CD8-positive, alpha-beta memory T cell (primary cell): ENCODE results near the gene DHX57. TPM values are rescaled to one million over a fixed set of nuclear protein-coding genes. Genes with fewer than 3 reads are reported as not detected.

Experiments
- CTCF ChIA-PET: fragments of 350-600 bp; sonication (Branson Sonifier 250); formaldehyde crosslinking; loops from one replicate; lab custom pipeline; 2021; ENCODE audit warnings: antibody characterized with exemption; lab: Charles Lee
- POLR2A ChIA-PET: fragments of 350-600 bp; sonication (Branson Sonifier 250); formaldehyde crosslinking; loops from one replicate; lab custom pipeline; 2021; ENCODE audit warnings: antibody characterized with exemption; lab: Charles Lee
- DNase-seq, 5 donors: peaks; one replicate each; pipeline versions ENCODE4 v3.0.0 to v3.0.0-alpha.2; 2020 to 2022; ENCODE audit warnings: mixed read lengths in 1 of 5
- H3K27ac ChIP-seq: one replicate; pipeline ENCODE4 v1.7.0; 2013; ENCODE audit warnings: low read depth, mild to moderate bottlenecking, low read length, moderate library complexity
- H3K27me3 ChIP-seq: 2 replicates; pipeline ENCODE4 v1.7.0; 2013; ENCODE audit warnings: low read length, mild to moderate bottlenecking; ENCODE audit not compliant: insufficient read depth, poor library complexity, severe bottlenecking
- H3K36me3 ChIP-seq: 2 replicates; pipeline ENCODE4 v1.7.0; 2013; ENCODE audit warnings: mild to moderate bottlenecking, low read length, moderate library complexity; ENCODE audit not compliant: insufficient read depth
- H3K4me1 ChIP-seq: 2 replicates; pipeline ENCODE4 v1.7.0; 2013; ENCODE audit warnings: mild to moderate bottlenecking, low read length, moderate library complexity; ENCODE audit not compliant: insufficient read depth
- H3K4me3 ChIP-seq: 2 replicates; pipeline ENCODE4 v1.7.0; 2013; ENCODE audit warnings: mild to moderate bottlenecking, low read length
- H3K9me3 ChIP-seq: 2 replicates; pipeline ENCODE4 v1.7.0; 2013; ENCODE audit warnings: mild to moderate bottlenecking, low read length
- H3K27ac Mint-ChIP-seq, 8 donors: one replicate each; pipeline ENCODE4 v1.8.0; 2020 to 2021; ENCODE audit warnings: mixed read lengths in 8 of 8, mild to moderate bottlenecking in 6 of 8, inconsistent platforms in 3 of 8, moderate library complexity in 3 of 8
- H3K27me3 Mint-ChIP-seq, 2 donors: one replicate each; pipeline ENCODE4 v1.8.0; 2020 to 2021; ENCODE audit warnings: mixed read lengths in 2 of 2, mild to moderate bottlenecking in 1 of 2, moderate library complexity in 1 of 2
- H3K36me3 Mint-ChIP-seq, 3 donors: one replicate each; pipeline ENCODE4 v1.8.0; 2020 to 2021; ENCODE audit warnings: mixed read lengths in 3 of 3, inconsistent platforms in 1 of 3, mild to moderate bottlenecking in 1 of 3
- H3K4me1 Mint-ChIP-seq, 3 donors: one replicate each; pipeline ENCODE4 v1.8.0; 2020 to 2021; ENCODE audit warnings: mixed read lengths in 3 of 3, inconsistent platforms in 1 of 3, mild to moderate bottlenecking in 1 of 3
- H3K4me3 Mint-ChIP-seq, 7 donors: one replicate each; pipeline ENCODE4 v1.8.0; 2020 to 2021; ENCODE audit warnings: mixed read lengths in 7 of 7, mild to moderate bottlenecking in 6 of 7, moderate library complexity in 4 of 7, inconsistent platforms in 2 of 7
- H3K9me3 Mint-ChIP-seq, 5 donors: one replicate each; pipeline ENCODE4 v1.8.0; 2020 to 2022; ENCODE audit warnings: mixed read lengths in 5 of 5, mild to moderate bottlenecking in 3 of 5, moderate library complexity in 2 of 5, inconsistent platforms in 1 of 5
- polyA plus RNA-seq: library from polyadenylated mRNA; unstranded; fragments of 300-500 nt; fragmentation: Illumina TruSeq; gene quantifications from one replicate; pipeline ENCODE4 v1.2.3, GENCODE V29; 2021
- total RNA-seq, 2 experiments: library from RNA; stranded (reverse); gene quantifications; one replicate each; pipeline ENCODE4 v1.2.3, GENCODE V29; 2021

Gene DHX57
- total and polyA plus RNA-seq, 3 experiments from 2014 or later = 7.1 to 21.3 (median 20.1) TPM

GRCh38 chr2:38863061-38863695 lies 12.6 kb downstream of the DHX57 start:
- CTCF ChIA-PET = no interaction called here
- POLR2A ChIA-PET = no interaction called here
- H3K27me3 Mint-ChIP-seq = no peaks in the 10 kb centered on the region
- peak overlapping the region in 5 of 8 donors; percentile 46 to 79 (median 57) for H3K27ac Mint-ChIP-seq
- H3K4me1 ChIP-seq = no peaks in the 10 kb centered on the region
- no peak overlapping the region for H3K27ac ChIP-seq
- H3K9me3 Mint-ChIP-seq = no peaks in the 10 kb centered on the region
- H3K36me3 Mint-ChIP-seq = peaks cover 9 to 69% (median 36%) of the 10 kb centered on the region in 3 donors
- DNase-seq = no peak
- no peak overlapping the region for H3K4me3 ChIP-seq
- H3K4me1 Mint-ChIP-seq = peaks cover 2 to 16% (median 8%) of the 10 kb centered on the region in 3 donors
- H3K27me3 ChIP-seq = no peaks in the 10 kb centered on the region
- H3K4me3 Mint-ChIP-seq = peak overlapping the region in 1 of 7 donors; percentile 6
- H3K9me3 ChIP-seq = no peaks in the 10 kb centered on the region
- H3K36me3 ChIP-seq = peaks cover 25% of the 10 kb centered on the region

DNA sequence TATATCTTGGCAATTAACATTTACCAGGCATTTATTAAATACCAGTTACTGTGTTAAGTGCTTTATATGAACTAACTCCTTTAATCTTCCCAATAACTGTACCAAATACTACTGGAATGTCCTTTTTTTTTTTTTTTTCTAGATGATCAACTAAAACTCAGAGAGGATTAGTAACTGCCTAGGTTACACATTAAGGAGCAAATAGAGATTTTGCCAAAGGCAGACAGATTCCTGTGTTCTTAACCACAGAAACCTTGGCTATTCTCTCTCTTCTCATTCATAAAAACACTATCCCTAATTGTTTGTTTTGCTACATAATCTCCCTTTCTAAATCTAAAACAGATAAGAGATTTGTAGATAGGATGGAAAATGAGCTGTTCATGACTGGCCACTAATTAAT lies 13.3 kb downstream of the DHX57 start:
- no peak overlapping the region for H3K27ac ChIP-seq
- H3K4me3 ChIP-seq = no peak overlapping the region
- peaks cover 11 to 70% (median 31%) of the 10 kb centered on the region in 3 donors for H3K36me3 Mint-ChIP-seq
- H3K4me1 Mint-ChIP-seq = peaks cover 2 to 16% (median 8%) of the 10 kb centered on the region in 3 donors
- H3K4me1 ChIP-seq = no peaks in the 10 kb centered on the region
- CTCF ChIA-PET = no interaction called here
- H3K36me3 ChIP-seq = peaks cover 25% of the 10 kb centered on the region
- POLR2A ChIA-PET = no interaction called here
- H3K4me3 Mint-ChIP-seq = no peak overlapping the region
- H3K9me3 Mint-ChIP-seq = no peaks in the 10 kb centered on the region
- H3K9me3 ChIP-seq = no peaks in the 10 kb centered on the region
- H3K27me3 Mint-ChIP-seq = no peaks in the 10 kb centered on the region
- no peaks in the 10 kb centered on the region for H3K27me3 ChIP-seq
- H3K27ac Mint-ChIP-seq = peak overlapping the region in 2 of 8 donors; percentile 46 to 67
- no peak for DNase-seq

- no peak for DNase-seq
- no peaks in the 10 kb centered on the region for H3K4me1 Mint-ChIP-seq
- H3K9me3 Mint-ChIP-seq = no peaks in the 10 kb centered on the region
- CTCF ChIA-PET = no interaction called here
- peaks cover 23% of the 10 kb centered on the region for H3K36me3 ChIP-seq
- no peak overlapping the region for H3K4me3 Mint-ChIP-seq
- no peak overlapping the region for H3K4me3 ChIP-seq
- H3K36me3 Mint-ChIP-seq = peaks cover 7 to 69% (median 29%) of the 10 kb centered on the region in 3 donors
- H3K4me1 ChIP-seq = no peaks in the 10 kb centered on the region
- H3K27me3 ChIP-seq = no peaks in the 10 kb centered on the region
- H3K27ac Mint-ChIP-seq = no peak overlapping the region
- POLR2A ChIA-PET = interaction anchor here (0.5 kb wide), 1 partner anchor 313 kb away, joined by 11 read pairs; no protein-coding TSS in a partner anchor
- H3K27ac ChIP-seq = no peak overlapping the region
- H3K27me3 Mint-ChIP-seq = no peaks in the 10 kb centered on the region
- no peaks in the 10 kb centered on the region for H3K9me3 ChIP-seq
These were observed 19.6 kb downstream of the DHX57 start for GRCh38 chr2:38856165-38856564.

GRCh38 chr2:38850045-38850444 lies 25.7 kb downstream of the DHX57 start:
- Mint-ChIP-seq H3K27me3 (no peaks in the 10 kb centered on the region), H3K9me3 (no peaks in the 10 kb centered on the region), H3K27ac (no peak overlapping the region), H3K36me3 (peaks cover 0 to 62% (median 35%) of the 10 kb centered on the region in 3 donors), H3K4me1 (no peaks in the 10 kb centered on the region), H3K4me3 (no peak overlapping the region)
- H3K4me3 ChIP-seq = no peak overlapping the region
- H3K27me3 ChIP-seq = no peaks in the 10 kb centered on the region
- POLR2A ChIA-PET = no interaction called here
- H3K27ac ChIP-seq = no peak overlapping the region
- no peak for DNase-seq
- CTCF ChIA-PET = no interaction called here
- H3K9me3 ChIP-seq = no peaks in the 10 kb centered on the region
- H3K4me1 ChIP-seq = no peaks in the 10 kb centered on the region
- H3K36me3 ChIP-seq = peaks cover 16% of the 10 kb centered on the region

DNA sequence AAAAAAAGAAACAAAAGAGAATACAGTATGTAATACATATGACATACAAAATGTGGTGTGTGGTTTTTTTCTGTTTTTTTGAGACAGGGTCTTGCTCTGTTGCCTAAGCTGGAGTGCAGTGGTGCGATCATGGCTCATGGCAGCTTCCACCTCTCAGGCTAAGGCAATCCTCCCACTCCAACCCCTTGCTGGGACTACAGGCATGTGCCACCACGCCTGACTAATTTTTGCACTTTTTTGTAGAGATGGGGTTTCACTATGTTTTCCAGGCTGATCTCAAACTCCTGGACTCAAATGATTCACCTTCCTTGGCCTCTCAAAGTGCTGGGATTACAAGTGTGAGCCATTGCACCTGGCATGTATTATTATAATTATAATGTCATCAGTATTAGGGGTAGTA lies 38.9 kb downstream of the DHX57 start:
- no peak overlapping the region for H3K27ac Mint-ChIP-seq
- Histone ChIP-seq H3K9me3 (no peaks in the 10 kb centered on the region), H3K4me3 (no peak overlapping the region), H3K4me1 (no peaks in the 10 kb centered on the region), H3K36me3 (peaks cover 5% of the 10 kb centered on the region), H3K27ac (no peak overlapping the region), H3K27me3 (no peaks in the 10 kb centered on the region)
- H3K36me3 Mint-ChIP-seq = peaks cover 2 to 53% (median 10%) of the 10 kb centered on the region in 3 donors
- no peaks in the 10 kb centered on the region for H3K9me3 Mint-ChIP-seq
- POLR2A ChIA-PET = no interaction called here
- DNase-seq = no peak
- no peak overlapping the region for H3K4me3 Mint-ChIP-seq
- CTCF ChIA-PET = no interaction called here
- H3K27me3 Mint-ChIP-seq = no peaks in the 10 kb centered on the region
- no peaks in the 10 kb centered on the region for H3K4me1 Mint-ChIP-seq

DNA sequence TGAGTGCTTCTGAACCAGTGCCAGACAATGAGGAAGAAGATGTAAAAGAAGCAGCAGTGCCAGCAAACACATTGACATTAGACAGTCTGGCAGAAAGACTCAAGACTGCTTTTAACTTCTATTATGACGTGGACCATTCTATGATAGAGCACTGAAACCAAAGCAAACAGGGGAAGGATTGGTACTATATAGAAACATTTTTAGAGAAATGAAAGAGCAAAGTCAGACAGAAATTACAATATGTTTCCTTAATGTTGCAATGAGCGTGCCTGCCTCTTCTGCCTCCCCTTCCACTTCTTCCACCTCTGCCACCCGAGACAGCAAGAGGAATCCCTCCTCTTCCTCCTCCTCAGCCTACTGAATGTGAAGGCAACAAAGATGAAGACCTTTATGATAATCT lies 39.7 kb downstream of the DHX57 start:
- H3K4me1 Mint-ChIP-seq = no peaks in the 10 kb centered on the region
- H3K36me3 Mint-ChIP-seq = peaks cover 0 to 46% (median 7%) of the 10 kb centered on the region in 3 donors
- no peak overlapping the region for H3K4me3 Mint-ChIP-seq
- DNase-seq = no peak
- Histone ChIP-seq H3K27ac (no peak overlapping the region), H3K4me1 (no peaks in the 10 kb centered on the region), H3K9me3 (no peaks in the 10 kb centered on the region), H3K4me3 (no peak overlapping the region), H3K36me3 (no peaks in the 10 kb centered on the region), H3K27me3 (no peaks in the 10 kb centered on the region)
- H3K9me3 Mint-ChIP-seq = no peaks in the 10 kb centered on the region
- H3K27ac Mint-ChIP-seq = peak overlapping the region in 1 of 8 donors; percentile 55
- POLR2A ChIA-PET = no interaction called here
- CTCF ChIA-PET = no interaction called here
- H3K27me3 Mint-ChIP-seq = no peaks in the 10 kb centered on the region

DNA sequence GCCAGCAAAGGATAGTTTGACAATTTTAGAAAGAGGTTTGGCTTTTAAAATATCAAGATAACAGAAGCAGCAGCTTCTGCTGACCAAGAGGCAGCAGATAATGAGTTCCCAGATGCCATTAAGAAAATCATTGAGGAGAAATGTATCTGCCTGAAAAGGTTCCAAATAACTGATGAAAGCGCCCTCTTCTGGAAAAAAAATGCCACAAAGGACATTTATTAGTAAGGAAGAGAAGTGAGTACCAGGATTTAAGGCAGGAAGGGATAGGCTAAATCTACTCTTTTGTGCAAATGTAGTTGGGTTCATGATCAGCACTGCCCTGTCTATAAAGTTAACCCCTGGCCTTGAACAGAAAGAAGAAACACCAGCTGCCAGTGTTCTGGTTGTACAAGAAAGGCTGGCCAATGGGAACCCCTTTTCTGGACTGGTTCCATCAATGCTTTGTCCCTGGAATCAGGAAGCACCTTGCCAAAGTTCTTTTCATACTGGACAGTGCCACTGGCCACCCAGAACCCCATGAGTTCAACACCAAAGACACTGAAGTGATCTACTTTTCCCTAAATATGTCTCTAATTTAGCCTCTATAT lies 40.6 kb downstream of the DHX57 start:
- Mint-ChIP-seq H3K27me3 (no peaks in the 10 kb centered on the region), H3K36me3 (peaks cover 0 to 48% (median 7%) of the 10 kb centered on the region in 3 donors), H3K27ac (peak overlapping the region in 1 of 8 donors; percentile 55), H3K9me3 (no peaks in the 10 kb centered on the region), H3K4me3 (no peak overlapping the region), H3K4me1 (no peaks in the 10 kb centered on the region)
- Histone ChIP-seq H3K36me3 (no peaks in the 10 kb centered on the region), H3K9me3 (no peaks in the 10 kb centered on the region), H3K27ac (no peak overlapping the region), H3K4me1 (no peaks in the 10 kb centered on the region), H3K4me3 (no peak overlapping the region), H3K27me3 (no peaks in the 10 kb centered on the region)
- ChIA-PET POLR2A (no interaction called here), CTCF (interaction anchor here (1.1 kb wide), 1 partner anchor 126 kb away, joined by 4 read pairs; no protein-coding TSS in a partner anchor)
- DNase-seq = no peak

DNA sequence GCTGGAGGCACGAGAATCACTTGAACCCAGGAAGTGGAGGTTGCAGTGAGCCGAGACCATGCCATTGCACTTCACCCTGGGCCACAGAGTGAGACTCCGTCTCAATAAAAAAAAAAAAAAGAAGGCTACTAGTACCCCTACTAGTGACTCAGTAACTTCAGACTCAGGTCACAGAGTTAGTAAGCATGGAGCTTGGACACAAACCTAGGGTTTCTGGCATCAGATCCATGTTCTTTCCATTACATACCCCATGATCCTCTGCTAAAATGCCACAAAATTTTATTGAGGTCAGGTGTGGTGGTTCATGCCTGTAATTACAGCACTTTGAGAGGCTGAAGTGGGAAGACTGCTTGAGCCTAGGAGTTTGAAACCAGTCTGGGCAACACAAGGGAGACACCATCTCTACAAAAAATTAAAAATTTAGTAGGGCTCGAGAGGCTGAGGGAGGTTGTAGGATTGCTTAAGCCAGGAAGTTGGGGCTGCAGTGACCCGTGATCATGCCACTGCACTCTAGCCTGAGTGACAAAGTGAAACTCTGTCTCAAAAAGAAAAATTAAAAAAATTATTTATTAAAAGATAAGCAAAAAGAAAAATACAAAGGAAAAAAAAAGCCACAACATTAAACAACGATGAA lies 45.1 kb downstream of the DHX57 start:
- Histone ChIP-seq H3K4me3 (no peak overlapping the region), H3K27me3 (no peaks in the 10 kb centered on the region), H3K27ac (no peak overlapping the region), H3K9me3 (no peaks in the 10 kb centered on the region), H3K36me3 (no peaks in the 10 kb centered on the region), H3K4me1 (no peaks in the 10 kb centered on the region)
- Mint-ChIP-seq H3K27ac (no peak overlapping the region), H3K27me3 (no peaks in the 10 kb centered on the region), H3K9me3 (no peaks in the 10 kb centered on the region), H3K36me3 (peaks cover 0 to 45% (median 8%) of the 10 kb centered on the region in 3 donors), H3K4me3 (no peak overlapping the region), H3K4me1 (no peaks in the 10 kb centered on the region)
- CTCF ChIA-PET = no interaction called here
- POLR2A ChIA-PET = no interaction called here
- no peak for DNase-seq
